ENCODE measurements around the gene MTG2.

MTG2 gene

DNA sequence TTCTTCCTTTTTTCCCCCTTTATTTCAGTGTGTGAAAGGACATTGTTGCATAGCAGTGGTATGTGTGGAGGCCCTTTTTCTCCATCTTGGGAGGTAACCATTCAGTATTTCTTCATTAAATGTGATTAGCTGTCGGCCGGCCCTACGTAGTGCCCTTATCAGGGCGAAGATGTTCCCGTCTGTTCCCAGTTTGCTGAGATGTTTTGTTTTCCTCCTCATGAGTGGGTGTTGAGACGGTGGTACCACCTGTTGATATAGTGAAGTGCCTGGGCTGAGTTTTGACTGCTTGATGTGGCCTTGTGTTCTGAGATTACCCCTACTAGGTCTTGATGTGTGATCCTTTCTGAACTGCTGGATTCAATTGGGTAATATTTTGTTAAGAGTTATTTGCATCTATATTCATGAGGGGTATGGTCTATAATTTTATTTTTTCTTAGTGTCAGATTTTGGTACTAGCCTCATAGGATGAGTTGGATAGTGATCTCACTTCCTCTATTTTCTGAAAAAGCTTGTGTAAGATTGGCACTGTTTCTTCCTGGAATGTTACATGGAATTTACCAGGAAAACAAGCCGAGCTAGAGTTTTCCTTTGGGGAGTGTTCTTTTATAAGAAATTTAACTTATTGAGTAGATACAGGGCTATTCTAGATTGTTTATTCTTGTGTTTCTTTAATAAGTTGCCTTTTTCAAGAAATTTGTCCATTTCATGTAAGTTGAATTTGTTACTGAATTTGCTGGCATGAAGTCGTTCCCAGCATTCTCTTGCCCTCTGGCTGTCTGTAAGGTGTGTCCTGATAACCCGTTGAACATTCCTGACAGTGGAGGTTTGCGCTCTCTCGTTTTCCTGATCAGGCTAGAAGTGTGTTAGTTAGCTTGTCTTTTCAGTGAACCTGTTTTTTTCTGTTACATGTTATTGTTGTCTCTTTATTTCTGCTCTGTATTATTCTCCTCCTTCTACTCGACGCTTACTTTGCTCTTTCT is 4.3 kb downstream of the MTG2 start:
- no peak for DNase-seq

DNA sequence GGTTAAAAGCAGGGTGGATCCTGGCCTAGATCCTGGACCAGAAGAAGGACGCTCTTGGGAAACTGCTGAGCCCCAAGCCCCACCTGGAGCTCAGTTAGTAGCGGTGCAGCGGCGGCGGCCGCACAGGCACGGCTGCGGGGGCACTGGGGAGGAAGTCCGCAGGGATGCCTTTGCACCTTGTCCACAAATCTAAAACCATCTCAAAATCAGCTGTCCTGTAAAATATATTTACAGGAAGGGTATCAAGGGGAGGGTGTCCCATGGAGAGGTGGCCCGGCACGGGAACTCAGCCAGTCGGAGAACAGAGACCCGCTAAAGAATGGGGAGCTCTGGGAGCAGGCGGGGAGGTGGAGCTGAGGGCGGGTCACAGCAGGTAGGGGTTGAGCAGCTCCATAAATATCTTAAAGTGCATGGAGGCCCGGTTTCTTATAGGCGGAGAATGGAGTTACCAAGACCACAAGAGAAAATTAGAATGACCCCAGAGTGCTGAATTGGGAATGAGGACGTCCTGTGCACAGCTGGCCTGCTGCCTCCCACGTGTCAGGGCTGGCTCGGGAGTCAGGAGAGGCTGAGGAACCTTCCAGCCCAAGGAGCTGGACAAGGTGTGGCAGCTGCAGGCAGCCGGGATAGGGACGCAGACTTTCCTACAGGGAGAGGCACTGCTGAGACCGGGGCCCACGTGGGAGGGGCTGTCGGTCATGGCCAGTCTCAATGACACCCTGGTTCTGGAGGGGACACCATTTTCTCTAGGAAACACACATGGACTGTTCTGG is 8.0 kb downstream of the MTG2 start:
- no peak for DNase-seq

- no peak for DNase-seq
Measured at GRCh38 chr20:62191781-62192559, 9.1 kb downstream of the MTG2 start.

- DNase-seq = no peak
Measured at GRCh38 chr20:62192635-62193034, 9.8 kb downstream of the MTG2 start.

GRCh38 chr20:62193079-62194025 is 10.5 kb downstream of the MTG2 start:
- DNase-seq = no peak

DNA sequence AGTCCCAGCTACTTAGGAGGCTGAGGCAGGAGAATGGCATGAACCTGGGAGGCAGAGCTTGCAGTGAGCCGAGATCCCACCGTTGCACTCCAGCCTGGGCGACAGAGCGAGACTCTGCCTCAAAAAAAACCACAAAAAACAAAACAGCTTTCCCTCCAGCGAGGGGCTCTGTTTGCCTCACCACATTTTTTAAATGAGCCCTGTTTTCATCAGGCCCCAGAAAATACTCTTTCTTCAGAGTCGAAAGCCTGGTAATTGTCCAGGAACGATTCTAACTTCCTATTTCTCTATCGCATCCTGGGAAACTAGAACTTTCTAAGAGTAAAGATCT is 12.2 kb downstream of the MTG2 start:
- DNase-seq = no peak

DNA sequence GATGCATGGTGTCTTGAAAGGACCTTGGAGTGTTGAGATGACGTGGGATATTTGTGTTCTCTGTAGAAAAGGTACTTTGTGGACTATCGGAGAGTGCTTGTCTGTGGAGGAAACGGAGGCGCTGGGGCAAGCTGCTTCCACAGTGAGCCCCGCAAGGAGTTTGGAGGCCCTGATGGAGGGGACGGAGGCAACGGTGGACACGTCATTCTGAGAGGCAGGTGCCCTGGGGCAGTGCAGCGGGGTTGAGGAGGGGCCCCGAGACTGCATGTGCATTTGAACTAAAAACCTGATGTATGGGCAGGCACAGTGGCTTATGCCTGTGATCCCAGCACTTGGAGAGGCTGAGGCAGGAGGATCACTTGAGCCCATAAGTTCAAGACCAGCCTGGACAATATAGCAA is 12.9 kb downstream of the MTG2 start:
- DNase-seq = no peak

- no peak for DNase-seq
Measured at GRCh38 chr20:62196286-62196685, 13.5 kb downstream of the MTG2 start.

DNA sequence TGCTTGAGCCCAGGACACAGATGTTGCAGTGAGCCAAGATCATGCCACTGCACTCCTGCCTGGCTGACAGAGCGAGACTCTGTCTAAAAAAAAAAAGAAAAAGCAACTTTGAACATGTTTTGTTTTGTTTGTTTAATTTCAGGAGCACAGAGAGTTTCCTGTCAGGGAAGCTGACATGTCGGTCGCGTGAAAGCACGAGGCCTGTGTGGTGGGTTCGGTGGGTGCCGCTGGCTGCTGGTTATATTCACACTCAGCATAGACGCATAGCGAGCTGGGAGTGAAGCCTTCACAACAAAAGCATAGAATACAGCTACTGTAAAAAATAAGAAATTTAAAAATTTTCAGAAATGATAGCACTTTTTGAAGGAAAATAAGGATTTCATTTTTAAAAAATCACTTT is 14.5 kb downstream of the MTG2 start:
- DNase-seq = no peak

- DNase-seq = no peak
Measured at GRCh38 chr20:62197801-62198200, 15.0 kb downstream of the MTG2 start.

GRCh38 chr20:62198496-62198895 is 15.7 kb downstream of the MTG2 start:
- no peak for DNase-seq

GRCh38 chr20:62198931-62199330 is 16.1 kb downstream of the MTG2 start:
- no peak for DNase-seq

DNA sequence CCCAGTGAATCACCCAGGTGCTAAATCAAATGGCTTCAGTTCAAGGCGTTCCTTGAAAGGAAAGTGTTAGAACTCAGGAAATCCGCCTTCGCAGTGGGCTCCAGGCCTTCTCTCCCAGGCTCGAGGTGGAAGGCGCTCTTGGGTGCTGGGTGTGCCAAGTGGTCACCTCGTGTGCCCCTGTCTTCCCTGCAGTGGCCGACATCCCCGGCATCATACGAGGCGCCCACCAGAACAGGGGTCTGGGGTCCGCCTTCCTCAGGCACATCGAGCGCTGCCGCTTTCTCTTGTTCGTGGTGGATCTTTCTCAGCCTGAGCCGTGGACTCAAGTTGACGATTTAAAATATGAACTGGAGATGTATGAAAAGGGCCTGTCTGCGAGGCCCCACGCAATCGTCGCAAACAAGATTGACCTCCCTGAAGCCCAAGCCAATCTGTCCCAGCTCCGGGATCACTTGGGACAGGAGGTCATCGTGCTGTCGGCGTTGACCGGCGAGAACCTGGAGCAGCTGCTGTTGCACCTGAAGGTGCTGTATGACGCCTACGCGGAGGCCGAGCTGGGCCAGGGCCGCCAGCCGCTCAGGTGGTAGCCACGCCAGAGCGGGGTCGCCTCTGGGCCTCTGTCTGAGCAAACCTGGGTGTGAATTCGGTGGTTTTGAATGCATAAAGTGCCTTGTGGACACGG is 17.8 kb downstream of the MTG2 start:
- DNase-seq = no peak

- peak; percentile 44 for DNase-seq
Measured at GRCh38 chr20:62201173-62202082, 18.6 kb downstream of the MTG2 start.

GRCh38 chr20:62202083-62202395 is 19.2 kb downstream of the MTG2 start:
- no peak for DNase-seq

DNA sequence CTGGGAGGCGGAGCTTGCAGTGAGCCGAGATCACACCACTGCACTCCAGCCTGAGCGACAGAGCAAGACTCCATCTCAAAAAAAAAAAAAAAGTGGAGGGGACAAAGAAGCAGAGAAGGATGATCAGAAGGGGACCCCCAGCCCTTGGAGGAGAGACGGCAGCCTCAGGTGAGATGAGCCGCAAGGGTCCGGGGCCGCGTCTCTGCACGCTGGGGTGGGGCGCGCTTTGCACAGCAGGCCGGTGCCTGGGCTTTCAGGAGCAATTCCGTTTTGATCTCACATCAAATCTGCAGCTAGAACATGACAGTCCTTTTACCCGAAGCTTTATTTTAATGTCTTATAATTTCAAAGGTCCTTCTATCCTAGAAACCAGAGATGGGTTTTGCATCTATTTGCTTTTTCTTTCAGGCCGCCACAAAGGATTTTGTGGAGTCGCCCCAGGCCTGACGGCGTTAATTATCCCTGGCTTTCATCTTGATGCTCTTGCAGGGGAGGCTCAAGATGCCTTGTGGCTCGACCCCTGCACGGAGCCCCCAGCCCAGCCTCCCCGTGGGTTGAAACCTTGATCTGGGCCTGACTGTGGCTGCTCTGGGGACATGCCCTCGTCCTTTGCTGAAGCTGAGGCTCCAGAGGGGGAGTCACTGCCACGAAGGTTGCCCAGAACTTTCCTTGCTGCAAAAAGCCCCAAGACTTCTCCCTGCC is 20.0 kb downstream of the MTG2 start:
- no peak for DNase-seq

- DNase-seq = peak; percentile 61
Measured at GRCh38 chr20:62203378-62204030, 20.7 kb downstream of the MTG2 start.

GRCh38 chr20:62205618-62206387 is 23.0 kb downstream of the MTG2 start:
- no peak for DNase-seq

DNA sequence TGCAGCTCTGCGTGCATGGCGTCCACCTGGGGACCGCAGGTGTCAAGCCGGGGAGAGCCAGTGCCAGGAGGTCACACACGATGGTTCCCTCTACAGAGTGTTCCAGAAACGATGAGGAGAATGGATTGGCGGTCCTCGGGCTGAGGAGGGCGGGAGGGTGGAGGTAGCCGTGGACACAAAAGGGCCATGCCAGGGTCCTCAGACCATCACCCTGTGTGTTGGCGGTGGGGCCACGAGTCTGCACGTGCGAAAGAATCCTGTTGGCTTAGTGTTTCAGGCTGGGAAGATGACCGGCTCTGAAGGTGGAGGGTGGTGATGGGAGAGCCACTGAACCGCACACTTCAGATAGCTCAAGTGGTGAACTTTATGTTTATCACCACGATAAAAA is 23.6 kb downstream of the MTG2 start:
- DNase-seq = no peak

Measured in NCI-H2107 (cell line).